ENCODE results near the gene ARID1B.

The ARID1B gene

GRCh38 chr6:156946370-156946936 lies 169.3 kb downstream of the ARID1B start:
- no peak for DNase-seq

- DNase-seq = no peak
Observed at GRCh38 chr6:156948277-156948676, 171.1 kb downstream of the ARID1B start.

GRCh38 chr6:156948807-156949206 lies 171.6 kb downstream of the ARID1B start:
- DNase-seq = no peak

GRCh38 chr6:156949376-156949775 lies 172.2 kb downstream of the ARID1B start:
- peak; percentile 89 for DNase-seq

GRCh38 chr6:156950084-156950483 lies 172.9 kb downstream of the ARID1B start:
- DNase-seq = no peak

GRCh38 chr6:156950531-156950930 lies 173.4 kb downstream of the ARID1B start:
- DNase-seq = no peak

- no peak for DNase-seq
Observed at GRCh38 chr6:156952401-156952800, 175.2 kb downstream of the ARID1B start.

GRCh38 chr6:156953127-156953478 lies 175.9 kb downstream of the ARID1B start:
- no peak for DNase-seq

GRCh38 chr6:156953479-156954146 lies 176.4 kb downstream of the ARID1B start:
- peak; percentile 91 for DNase-seq

GRCh38 chr6:156954191-156954590 lies 177.0 kb downstream of the ARID1B start:
- DNase-seq = no peak

- no peak for DNase-seq
Observed at GRCh38 chr6:156954816-156955215, 177.6 kb downstream of the ARID1B start.

- DNase-seq = no peak
Observed at GRCh38 chr6:156955494-156956183, 178.5 kb downstream of the ARID1B start.

- DNase-seq = no peak
Observed at GRCh38 chr6:156956286-156956685, 179.1 kb downstream of the ARID1B start.

- DNase-seq = no peak
Observed at GRCh38 chr6:156957931-156958547, 180.9 kb downstream of the ARID1B start.

- no peak for DNase-seq
Observed at GRCh38 chr6:156960525-156960924, 183.3 kb downstream of the ARID1B start.

GRCh38 chr6:156961282-156961892 lies 184.2 kb downstream of the ARID1B start:
- no peak for DNase-seq

- no peak for DNase-seq
Observed at GRCh38 chr6:156963712-156964700, 186.8 kb downstream of the ARID1B start.

GRCh38 chr6:156967852-156968251 lies 190.7 kb downstream of the ARID1B start:
- DNase-seq = no peak

- DNase-seq = no peak
Observed at GRCh38 chr6:156969233-156969632, 192.1 kb downstream of the ARID1B start.

GRCh38 chr6:156970595-156971112 lies 193.5 kb downstream of the ARID1B start:
- DNase-seq = no peak

- no peak for DNase-seq
Observed at GRCh38 chr6:156971153-156971885, 194.1 kb downstream of the ARID1B start.

Measured in islet precursor cell (in vitro differentiated cells).